ENCODE data around the gene DEFB114.

DNA sequence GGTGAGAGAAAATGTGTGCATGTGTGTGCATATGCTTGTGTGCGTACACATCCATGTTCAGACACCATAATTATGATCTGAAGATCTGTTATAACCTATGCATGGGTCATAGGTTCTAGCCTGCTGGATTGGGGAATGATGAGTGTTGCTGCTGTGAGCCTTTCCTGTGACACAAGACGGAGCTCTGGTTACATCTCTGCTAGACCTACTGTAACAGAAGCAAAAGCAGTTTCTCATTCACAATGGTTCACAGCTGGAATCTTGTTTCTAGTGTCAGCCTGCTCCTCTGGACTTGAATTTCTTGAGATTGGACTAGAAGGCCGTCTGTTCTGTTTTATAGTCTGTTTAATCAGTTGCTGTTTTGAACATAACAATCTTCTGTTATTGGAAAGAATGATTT, 40.1 kb downstream of the DEFB114 start:
- TF ChIP-seq, protein P1, sequence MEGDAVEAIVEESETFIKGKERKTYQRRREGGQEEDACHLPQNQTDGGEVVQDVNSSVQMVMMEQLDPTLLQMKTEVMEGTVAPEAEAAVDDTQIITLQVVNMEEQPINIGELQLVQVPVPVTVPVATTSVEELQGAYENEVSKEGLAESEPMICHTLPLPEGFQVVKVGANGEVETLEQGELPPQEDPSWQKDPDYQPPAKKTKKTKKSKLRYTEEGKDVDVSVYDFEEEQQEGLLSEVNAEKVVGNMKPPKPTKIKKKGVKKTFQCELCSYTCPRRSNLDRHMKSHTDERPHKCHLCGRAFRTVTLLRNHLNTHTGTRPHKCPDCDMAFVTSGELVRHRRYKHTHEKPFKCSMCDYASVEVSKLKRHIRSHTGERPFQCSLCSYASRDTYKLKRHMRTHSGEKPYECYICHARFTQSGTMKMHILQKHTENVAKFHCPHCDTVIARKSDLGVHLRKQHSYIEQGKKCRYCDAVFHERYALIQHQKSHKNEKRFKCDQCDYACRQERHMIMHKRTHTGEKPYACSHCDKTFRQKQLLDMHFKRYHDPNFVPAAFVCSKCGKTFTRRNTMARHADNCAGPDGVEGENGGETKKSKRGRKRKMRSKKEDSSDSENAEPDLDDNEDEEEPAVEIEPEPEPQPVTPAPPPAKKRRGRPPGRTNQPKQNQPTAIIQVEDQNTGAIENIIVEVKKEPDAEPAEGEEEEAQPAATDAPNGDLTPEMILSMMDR (IDR thresholded peaks at IDR 0.05): no peak
- no peak for TF ChIP-seq POLR2A (IDR thresholded peaks at IDR 0.05)

Measured in adrenal gland (tissue), 5 donors.